Lower leg skin (tissue), 3 donors: ENCODE data around the gene DQX1.

Source experiments
- CTCF ChIP-seq, 3 donors: fragments of 450-650 bp; IDR thresholded peaks; one replicate each; pipeline ENCODE4 v1.5.1; 2016; ENCODE audit warnings: antibody characterized with exemption in 3 of 3, mild to moderate bottlenecking in 3 of 3, moderate library complexity in 2 of 3
- POLR2A ChIP-seq, 2 donors: fragments of 450-650 bp; IDR thresholded peaks; one replicate each; pipeline ENCODE4 v1.6.1; 2016 to 2017; ENCODE audit warnings: antibody characterized with exemption in 2 of 2, mild to moderate bottlenecking in 1 of 2, moderate library complexity in 1 of 2

GRCh38 chr2:74562126-74562775 lies 36.2 kb upstream of the DQX1 start:
- TF ChIP-seq POLR2A (IDR thresholded peaks at IDR 0.05): no peak
- no peak for TF ChIP-seq CTCF (IDR thresholded peaks at IDR 0.05)
